ENCODE results near the gene AZIN2. TPM values are rescaled to one million over a fixed set of nuclear protein-coding genes. Genes with fewer than 3 reads are reported as not detected.
"Not testable (repeated sequence)": the region's sequence is repeated elsewhere in the genome, so short reads cannot be mapped to it uniquely, and the experiment has no call there.

The AZIN2 gene
- total and polyA plus RNA-seq, 9 donors, result 4.1 to 15.7 (median 9.4) TPM

DNA sequence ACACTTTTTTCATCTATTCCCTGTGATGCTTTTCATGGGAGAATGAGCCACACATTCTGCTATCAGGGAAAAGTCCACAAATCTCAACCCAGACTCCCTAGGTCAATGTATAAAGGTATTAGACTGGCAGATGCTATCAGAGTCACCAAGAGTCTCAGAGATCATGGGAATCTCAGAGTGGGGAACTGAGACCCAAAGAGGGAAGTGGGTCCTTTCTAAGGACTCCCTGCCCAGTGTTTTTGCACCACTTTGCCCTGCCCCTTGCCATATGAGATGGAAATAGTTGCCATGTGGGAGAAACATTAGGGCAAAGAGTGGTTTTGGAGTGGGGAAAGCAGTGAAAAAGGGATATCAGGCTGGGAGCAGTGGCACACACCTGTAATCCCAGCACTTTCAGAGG lies 19.1 kb upstream of the AZIN2 start:
- no peak for DNase-seq
- Histone ChIP-seq H3K4me3 (no peak overlapping the region), H3K27ac (no peak overlapping the region), H3K36me3 (no peaks in the 10 kb centered on the region), H3K4me1 (ENCODE audit: insufficient read depth) (peaks cover 3% of the 10 kb centered on the region), H3K27me3 (no peaks in the 10 kb centered on the region), H3K9me3 (no peaks in the 10 kb centered on the region)
- TF ChIP-seq, protein P1, sequence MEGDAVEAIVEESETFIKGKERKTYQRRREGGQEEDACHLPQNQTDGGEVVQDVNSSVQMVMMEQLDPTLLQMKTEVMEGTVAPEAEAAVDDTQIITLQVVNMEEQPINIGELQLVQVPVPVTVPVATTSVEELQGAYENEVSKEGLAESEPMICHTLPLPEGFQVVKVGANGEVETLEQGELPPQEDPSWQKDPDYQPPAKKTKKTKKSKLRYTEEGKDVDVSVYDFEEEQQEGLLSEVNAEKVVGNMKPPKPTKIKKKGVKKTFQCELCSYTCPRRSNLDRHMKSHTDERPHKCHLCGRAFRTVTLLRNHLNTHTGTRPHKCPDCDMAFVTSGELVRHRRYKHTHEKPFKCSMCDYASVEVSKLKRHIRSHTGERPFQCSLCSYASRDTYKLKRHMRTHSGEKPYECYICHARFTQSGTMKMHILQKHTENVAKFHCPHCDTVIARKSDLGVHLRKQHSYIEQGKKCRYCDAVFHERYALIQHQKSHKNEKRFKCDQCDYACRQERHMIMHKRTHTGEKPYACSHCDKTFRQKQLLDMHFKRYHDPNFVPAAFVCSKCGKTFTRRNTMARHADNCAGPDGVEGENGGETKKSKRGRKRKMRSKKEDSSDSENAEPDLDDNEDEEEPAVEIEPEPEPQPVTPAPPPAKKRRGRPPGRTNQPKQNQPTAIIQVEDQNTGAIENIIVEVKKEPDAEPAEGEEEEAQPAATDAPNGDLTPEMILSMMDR (IDR thresholded peaks at IDR 0.05), result no peak
- TF ChIP-seq POLR2A (IDR thresholded peaks at IDR 0.05) (no peak), EP300 (IDR thresholded peaks at IDR 0.05) (no peak)
- intact Hi-C loops (cut with DNase I), result no loop called here

DNA sequence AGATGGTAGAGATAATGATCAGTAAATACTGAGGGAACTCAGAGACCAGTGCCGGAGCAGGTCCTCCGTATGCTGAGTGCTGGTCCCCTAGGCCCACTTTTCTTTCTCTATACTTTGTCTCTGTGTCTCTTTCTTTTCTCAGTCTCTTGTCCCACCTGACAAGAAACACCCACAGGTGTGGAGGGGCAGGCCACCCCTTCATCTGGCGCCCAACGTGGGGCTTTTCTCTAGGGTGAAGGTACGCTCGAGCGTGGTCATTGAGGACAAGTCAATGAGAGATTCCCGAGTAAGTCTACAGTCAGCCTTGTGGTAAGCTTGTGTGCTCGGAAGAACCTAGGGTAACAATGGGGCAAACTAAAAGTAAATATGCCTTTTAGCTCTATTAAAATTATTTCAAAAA lies 16.7 kb upstream of the AZIN2 start:
- 87 to 94% (median 92%) methylated on average over 9 of the region's 9 CpGs for WGBS, 3 donors
- H3K9me3 ChIP-seq; H3K27ac ChIP-seq; H3K27me3 ChIP-seq; H3K36me3 ChIP-seq; DNase-seq; H3K4me3 ChIP-seq; intact Hi-C loops (cut with DNase I); H3K4me1 ChIP-seq (ENCODE audit: insufficient read depth): not testable (repeated sequence)

DNA sequence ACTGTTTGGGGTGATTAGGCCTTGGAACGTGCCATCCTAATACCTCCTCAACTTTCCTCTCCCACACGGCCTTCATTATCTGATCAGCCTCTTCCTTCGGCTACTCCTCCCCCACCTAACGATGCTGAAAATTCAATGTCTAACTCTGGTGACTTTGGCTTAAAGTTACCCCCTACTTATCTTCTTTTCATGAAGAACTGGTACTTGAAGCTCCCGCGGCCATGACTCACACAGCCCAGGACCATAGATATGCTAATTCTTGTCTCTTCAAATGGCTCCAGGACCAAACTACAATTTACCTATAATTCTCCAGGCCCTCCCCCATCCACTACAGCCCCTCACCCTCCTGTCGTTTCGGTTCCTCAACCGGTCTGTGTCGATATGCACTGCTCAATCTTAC lies 15.7 kb upstream of the AZIN2 start:
- Histone ChIP-seq H3K27me3 (no peaks in the 10 kb centered on the region), H3K36me3 (no peaks in the 10 kb centered on the region), H3K27ac (no peak overlapping the region), H3K4me3 (no peak overlapping the region), H3K4me1 (ENCODE audit: insufficient read depth) (peaks cover 3% of the 10 kb centered on the region), H3K9me3 (no peaks in the 10 kb centered on the region)
- 81 to 89% (median 87%) methylated on average over 10 of the region's 10 CpGs for WGBS, 3 donors
- intact Hi-C loops (cut with DNase I), result no loop called here
- DNase-seq, result no peak
- no peak for TF ChIP-seq POLR2A (IDR thresholded peaks at IDR 0.05)
- TF ChIP-seq, protein P1 (IDR thresholded peaks at IDR 0.05), result no peak

DNA sequence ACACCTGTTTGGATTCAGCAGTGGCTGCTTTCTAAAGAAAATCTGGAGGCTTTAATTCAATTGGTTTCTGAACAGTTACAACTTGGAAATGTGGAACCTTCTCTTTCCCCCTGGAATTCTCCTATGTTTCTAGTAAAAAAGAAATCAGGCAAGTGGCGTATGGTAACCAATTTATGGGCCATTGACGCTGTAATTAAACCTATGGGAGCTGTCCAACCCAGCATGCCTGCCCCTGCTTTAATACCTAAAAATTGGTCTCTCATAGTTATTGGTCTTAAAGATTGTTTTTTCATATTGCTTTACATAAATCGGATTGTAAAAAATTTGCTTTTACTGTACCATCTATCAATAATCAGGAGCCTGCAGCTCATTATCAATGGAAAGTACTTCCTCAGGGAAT lies 14.5 kb upstream of the AZIN2 start:
- DNase-seq; H3K27ac ChIP-seq; intact Hi-C loops (cut with DNase I); H3K27me3 ChIP-seq; H3K36me3 ChIP-seq; H3K4me1 ChIP-seq (ENCODE audit: insufficient read depth); H3K4me3 ChIP-seq; H3K9me3 ChIP-seq: not testable (repeated sequence)
- WGBS, 3 donors, result 93 to 95% (median 95%) methylated on average over 3 of the region's 3 CpGs

DNA sequence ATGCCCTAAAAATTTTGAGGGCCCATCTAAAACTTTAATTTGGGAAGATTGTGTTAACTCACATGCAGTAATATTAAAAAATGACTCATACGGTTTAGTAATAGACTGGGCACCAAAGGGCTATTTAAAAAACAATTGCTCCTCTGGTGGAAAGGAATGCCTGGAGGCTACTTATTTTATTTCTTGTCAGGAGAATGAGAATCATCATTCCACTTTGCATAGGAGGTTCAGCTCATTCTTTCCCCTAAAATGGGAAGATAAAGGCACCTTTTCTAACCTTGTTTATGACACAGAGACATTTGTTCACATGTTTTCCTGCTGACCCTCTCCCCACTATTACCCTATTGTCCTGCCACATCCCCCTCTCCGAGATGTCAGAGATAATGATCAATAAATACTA lies 12.8 kb upstream of the AZIN2 start:
- 20 to 31% (median 26%) methylated on average over 2 of the region's 2 CpGs for WGBS, 3 donors
- H3K27me3 ChIP-seq; H3K36me3 ChIP-seq; H3K4me1 ChIP-seq (ENCODE audit: insufficient read depth); intact Hi-C loops (cut with DNase I); H3K9me3 ChIP-seq; H3K27ac ChIP-seq; DNase-seq; H3K4me3 ChIP-seq: not testable (repeated sequence)

DNA sequence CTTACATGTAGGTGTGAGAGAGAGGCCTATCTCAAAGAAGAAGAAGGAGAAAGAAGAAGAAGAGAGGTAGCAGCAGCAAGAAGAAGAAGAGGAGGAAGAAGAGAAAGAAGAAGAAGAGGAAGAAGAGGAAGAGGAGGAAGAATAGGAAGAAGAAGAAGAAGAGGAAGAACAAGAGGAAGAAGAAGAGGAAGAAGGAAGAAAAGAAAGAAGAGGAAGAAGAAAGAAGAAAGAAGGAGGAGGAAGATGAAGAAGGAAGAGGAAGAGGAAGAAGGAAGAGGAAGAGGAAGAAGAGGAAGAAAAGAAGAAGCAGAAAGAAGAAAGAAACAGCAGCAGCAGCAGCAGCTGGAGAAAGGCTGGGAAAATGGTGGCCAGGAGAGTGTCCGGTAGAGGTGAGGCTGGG lies 10.3 kb upstream of the AZIN2 start:
- DNase-seq, result no peak
- H3K4me3 ChIP-seq, result no peak overlapping the region
- WGBS, 3 donors, result 90 to 100% (median 91%) methylated on average over 1 of the region's 1 CpG
- H3K4me1 ChIP-seq (ENCODE audit: insufficient read depth), result no peaks in the 10 kb centered on the region
- no peaks in the 10 kb centered on the region for H3K27me3 ChIP-seq
- intact Hi-C loops (cut with DNase I), result no loop called here
- TF ChIP-seq EP300 (IDR thresholded peaks at IDR 0.05) (no peak), POLR2A (IDR thresholded peaks at IDR 0.05) (no peak)
- TF ChIP-seq, protein P1 (IDR thresholded peaks at IDR 0.05), result no peak
- no peaks in the 10 kb centered on the region for H3K36me3 ChIP-seq
- H3K27ac ChIP-seq, result no peak overlapping the region
- no peaks in the 10 kb centered on the region for H3K9me3 ChIP-seq

Measured in ovary (tissue), 9 donors.